ENCODE results near the gene DAPL1.

Gene DAPL1

GRCh38 chr2:158795195-158795924, at the start of gene DAPL1:
DAPL1 (plus strand) TSS chr2:158795317; CDS start chr2:158795373, 56 bp downstream.
- DNase-seq (ENCODE audit: low read depth) = no peak

DNA sequence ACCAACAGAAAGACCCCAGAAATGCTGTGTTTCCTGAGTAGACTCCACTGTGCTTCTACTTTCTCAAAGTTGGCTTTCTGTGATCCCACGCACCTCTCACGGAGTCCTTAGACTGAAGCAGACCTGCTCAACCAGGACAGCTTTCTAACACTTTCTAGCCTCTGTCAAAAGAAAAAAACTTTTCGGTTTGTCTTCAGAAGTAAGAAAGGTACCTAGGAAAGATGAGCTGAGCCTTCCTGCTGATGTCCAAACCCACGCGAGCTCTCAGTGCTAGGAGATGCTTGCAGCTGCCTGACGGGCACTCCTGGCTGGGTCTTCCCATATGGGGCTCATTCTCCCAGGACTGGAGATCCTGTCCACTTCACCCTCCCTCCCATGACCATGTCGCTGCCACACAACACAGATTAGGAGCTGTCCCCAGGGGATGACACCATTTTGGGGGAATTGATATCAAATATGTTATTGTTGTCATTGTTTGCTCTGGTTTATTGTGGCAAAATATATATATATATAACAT, 49.2 kb upstream of the DAPL1 start:
- no peak for DNase-seq (ENCODE audit: low read depth)

GRCh38 chr2:158746488-158746887, 48.6 kb upstream of the DAPL1 start:
- no peak for DNase-seq (ENCODE audit: low read depth)

- DNase-seq (ENCODE audit: low read depth) = no peak
These were observed 47.8 kb upstream of the DAPL1 start for GRCh38 chr2:158747281-158747680.

DNA sequence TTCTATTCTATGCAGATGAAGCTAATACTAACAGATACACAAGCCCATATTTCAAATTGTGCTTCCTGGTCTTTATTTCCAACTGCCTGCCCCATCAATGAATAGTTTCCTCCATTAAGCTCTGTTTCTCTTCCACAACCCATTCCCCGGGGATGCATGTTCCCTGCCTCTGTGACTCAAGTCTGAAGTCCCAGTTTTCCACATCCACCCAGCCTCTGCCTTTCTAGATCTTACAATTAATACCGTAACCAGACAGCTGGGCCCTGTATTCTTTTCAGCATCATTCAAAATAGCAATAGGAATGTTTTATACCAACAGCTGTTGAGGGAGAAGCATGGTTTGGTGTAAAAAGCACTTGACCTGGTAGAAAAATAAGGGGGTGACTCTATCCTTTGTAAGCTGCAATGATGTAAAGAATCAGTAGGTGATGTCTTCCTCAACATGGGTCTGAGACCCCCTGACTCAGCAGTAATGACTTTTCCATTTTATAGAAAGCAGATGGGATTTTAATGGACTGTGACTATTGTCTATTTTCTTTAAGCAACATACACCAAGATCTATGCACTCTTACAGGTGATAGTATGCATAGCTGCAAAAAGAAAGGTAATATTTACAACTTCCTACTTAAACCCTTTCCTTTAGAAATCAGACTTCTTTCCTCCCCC, 46.1 kb upstream of the DAPL1 start:
- no peak for DNase-seq (ENCODE audit: low read depth)

DNA sequence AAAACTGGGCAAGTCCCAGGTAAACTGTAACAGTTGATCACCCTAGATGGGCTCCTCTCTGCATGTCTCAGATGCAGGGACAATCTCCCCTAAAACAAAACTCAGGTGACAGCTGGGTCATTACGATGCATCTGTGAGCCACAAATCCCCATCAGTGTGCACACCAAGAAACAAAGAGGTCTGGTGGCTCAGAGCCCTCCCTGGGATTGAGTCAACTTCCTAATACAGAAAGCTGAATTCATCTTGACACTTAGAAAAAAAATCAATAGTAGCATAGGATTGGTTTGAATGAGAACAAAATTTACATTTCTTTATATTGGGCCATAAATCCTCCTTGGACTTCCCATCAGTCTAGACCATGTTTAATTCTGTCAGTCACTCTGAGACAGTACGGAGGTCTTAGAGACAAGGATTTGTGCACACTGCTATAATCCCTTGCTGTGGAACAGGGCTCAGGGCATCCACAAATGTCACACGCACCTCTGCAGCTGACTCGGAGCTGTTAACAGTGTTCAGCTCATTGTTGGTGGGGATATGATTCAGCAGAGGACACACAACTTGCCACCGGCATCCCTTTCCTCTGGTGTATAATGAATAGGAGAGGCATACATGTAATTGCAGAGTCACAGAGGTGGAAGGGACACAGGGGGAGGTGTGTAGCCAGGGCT, 44.5 kb upstream of the DAPL1 start:
- no peak for DNase-seq (ENCODE audit: low read depth)

DNA sequence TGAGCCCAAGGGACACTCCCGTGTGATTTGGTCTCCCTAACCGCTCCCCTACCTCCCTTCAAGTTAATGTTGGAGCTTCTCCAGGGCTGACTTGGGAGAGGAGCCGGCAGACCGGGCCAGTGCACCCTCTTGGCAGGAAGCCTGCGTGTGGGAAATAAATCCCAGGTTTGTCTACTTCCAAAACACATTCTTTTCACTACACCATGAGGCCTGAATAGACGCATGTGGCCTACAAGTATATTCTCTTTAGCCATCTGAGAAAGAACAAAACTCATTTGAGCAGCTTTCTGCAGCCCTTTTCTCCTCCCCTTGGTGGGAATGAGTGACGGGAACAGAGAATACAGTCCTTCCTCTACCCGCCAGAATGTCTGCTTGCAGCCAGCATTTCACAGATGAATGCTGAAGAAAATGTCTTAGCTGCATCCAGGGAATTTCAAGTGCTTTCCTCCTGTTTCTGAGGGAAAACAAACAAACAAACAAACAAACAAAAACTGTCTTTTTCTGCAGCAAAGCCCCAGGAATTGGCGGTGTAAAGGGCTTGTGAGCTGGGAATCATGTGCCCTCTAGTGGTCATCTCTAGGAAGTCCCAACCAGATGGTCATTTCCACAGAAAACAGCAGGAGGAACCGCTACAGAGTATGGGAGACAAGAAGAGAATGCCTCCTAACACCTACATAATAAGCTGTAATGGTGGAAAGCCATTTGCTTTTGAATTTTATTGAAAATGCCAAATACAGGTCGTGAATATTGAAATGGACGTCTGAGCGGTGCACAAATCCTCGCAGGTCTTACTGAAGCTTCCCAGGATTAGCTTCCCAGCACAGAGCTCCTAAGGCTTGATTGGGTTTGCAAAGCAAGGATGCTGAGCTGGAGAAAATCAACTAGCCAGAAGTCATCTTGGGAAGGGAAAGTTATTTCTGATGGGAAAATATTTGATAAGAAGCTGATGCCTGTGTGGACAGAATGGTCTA, 41.2 kb upstream of the DAPL1 start:
- peak; percentile 62 for DNase-seq (ENCODE audit: low read depth)

DNA sequence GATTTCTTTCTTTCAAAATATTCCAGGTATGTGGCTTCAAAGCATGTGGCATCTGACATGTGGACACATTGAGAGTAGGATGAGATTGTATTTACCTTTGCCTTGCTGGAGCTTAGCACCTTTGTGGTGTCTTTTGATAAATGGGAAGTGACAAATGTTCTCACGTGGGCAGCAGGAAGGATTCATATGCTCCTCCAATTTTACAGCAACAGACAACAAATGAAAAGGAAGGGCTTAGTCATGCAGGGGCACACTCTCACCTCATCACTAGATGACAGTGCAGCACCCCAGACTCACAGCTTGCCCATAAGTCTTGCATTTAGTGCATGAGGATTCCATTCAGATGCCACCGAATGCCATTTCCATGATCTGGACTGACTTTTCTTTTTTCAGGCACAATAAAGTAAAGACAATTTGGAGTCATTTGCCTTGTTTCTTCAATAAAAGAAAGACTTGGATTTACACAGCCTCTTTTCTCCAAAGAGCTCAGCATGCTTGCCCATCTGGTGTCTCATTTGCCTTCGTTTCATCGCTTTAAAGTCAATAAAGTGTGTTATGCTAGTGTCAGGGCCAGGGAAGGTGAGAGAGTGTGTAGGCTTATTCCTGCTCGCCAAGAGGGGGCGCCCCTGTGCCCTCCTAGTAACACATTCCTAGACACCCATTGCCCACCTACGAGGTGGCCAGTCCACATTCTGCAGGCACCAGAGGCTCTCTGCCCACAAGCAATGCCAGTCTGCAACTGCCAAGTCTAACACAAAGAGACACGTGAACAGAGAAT, 39.6 kb upstream of the DAPL1 start:
- DNase-seq (ENCODE audit: low read depth) = no peak

- DNase-seq (ENCODE audit: low read depth) = no peak
These were observed 38.8 kb upstream of the DAPL1 start for GRCh38 chr2:158756331-158756730.

GRCh38 chr2:158756976-158757375, 38.1 kb upstream of the DAPL1 start:
- no peak for DNase-seq (ENCODE audit: low read depth)

GRCh38 chr2:158760887-158761286, 34.2 kb upstream of the DAPL1 start:
- no peak for DNase-seq (ENCODE audit: low read depth)

DNA sequence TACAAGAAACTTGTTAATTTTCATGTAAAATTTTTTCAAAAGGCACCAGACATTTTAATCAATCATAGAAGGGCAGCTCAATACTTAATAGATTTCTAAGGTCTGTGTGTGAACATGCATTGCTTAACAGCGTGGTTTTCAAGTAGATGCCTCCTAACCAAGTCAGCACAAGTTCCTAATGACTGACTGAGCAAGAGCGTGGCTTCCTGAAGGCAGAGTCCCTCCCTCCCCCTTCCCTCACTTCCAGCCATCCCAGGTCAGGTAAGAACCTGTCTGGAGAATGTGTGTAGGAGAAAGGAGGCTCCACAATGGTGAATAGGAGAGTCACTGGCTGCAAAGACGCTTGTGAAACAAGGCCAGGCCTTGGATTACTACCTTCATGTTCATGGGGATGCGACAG, 33.5 kb upstream of the DAPL1 start:
- DNase-seq (ENCODE audit: low read depth) = peak; percentile 24

DNA sequence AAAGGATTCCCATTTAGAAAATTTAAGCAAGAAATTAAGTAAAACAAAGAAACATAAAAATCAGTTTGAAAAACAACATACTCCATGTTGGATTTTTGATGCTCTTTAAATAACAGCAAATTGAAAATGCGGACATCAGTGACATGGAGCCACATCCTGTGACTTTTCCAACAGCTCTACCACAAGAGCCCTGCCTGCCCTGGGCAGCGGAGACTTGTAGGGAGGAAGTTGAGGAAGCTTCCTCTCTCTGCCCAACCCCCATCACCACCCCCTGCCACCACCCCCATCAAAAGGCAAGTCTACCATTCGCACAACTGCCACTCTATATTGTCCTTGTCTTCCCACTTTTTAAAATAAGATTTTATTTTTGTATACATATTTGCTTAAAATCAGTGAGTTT, 32.8 kb upstream of the DAPL1 start:
- DNase-seq (ENCODE audit: low read depth) = no peak

DNA sequence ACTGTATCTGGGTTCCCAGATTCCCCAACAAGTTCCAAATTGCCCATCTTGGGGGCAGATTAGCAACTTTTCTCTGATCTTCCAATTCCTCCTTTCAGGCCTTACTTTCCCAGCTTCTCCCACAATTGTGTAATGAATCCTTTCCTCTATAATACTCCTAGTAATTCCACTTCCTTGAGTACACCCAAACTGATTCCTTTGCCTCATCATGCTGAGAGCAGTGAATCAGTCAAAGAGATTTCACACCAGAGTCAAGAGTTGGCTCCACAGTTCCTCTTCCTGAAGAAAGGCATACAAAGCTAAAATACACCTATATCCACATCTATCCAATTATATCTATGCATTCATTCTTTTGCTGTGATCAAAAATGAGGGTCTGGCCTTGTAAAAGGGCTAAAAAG, 28.6 kb upstream of the DAPL1 start:
- DNase-seq (ENCODE audit: low read depth) = no peak

GRCh38 chr2:158772306-158773078, 22.6 kb upstream of the DAPL1 start:
- peak; percentile 24 for DNase-seq (ENCODE audit: low read depth)

DNA sequence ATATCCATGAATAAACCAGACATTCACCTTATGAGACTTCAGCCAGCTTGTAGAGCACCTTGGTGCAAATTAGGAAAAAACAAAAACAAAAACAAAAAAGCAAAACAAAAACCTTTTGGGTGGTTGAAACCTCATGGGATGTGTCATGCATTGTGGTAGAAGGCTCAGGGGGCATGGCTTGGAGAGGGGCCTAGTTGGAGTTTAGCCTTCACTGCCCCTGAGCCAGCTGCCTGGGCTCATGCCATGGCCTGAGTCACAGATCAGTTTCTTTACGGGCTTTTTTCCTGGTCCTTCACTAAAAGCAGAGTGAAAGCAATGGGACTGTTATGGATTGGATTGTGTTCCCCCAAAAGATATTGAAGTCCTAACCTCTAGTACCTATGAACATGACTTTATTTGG, 22.0 kb upstream of the DAPL1 start:
- peak; percentile 47 for DNase-seq (ENCODE audit: low read depth)

GRCh38 chr2:158774681-158775080, 20.4 kb upstream of the DAPL1 start:
- peak; percentile 30 for DNase-seq (ENCODE audit: low read depth)

DNA sequence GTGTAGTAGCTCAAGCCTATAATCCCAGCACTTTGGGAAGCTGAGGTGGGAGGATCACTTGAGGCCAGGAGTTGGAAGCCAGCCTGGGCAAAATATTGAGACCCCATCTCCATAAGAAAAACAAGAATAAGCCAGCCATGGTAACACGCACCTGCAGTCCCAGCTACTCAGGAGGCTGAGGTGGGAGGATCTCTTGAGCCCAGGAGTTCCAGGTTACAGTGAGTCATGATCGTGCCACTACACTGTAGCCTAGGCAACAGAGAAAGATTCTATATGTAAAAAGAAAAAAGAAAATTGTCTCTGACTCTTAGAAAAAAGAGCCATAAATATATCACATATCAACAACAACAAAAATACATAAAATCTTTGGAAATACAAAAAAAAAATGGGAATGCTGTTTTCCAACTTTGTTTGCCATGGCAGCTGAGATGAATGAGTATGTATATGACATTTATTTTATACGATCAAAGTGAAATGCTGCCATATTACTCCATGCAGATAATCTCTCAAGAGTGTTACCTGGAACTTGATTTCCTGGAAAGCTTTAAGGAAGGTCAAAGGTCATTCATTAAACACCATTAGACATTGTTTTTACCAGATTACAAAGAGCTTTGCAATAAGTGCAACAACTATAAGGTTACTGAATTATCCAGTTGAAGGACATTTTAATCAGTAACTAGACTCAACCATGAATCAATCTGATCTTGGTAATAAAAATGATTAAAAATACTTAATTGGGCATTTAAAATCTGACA, 19.7 kb upstream of the DAPL1 start:
- DNase-seq (ENCODE audit: low read depth) = no peak

- no peak for DNase-seq (ENCODE audit: low read depth)
These were observed 18.9 kb upstream of the DAPL1 start for GRCh38 chr2:158776231-158776630.
